Loucy (cell line): ENCODE results near the gene IRAG1.

Experiments
- CTCF ChIP-seq: fragments of 200-600 bp; sonication (generic); conservative IDR thresholded peaks from 2 replicates; pipeline ENCODE4 v1.5.1; 2014; ENCODE audit warnings: mild to moderate bottlenecking, antibody characterized with exemption, low read length
- EZH2phosphoT487 ChIP-seq: fragments of 200-600 bp; IDR thresholded peaks from 2 replicates; pipeline ENCODE4 v1.6.1; 2018; ENCODE audit warnings: antibody characterized with exemption, mild to moderate bottlenecking, moderate library complexity, borderline replicate concordance

GRCh38 chr11:10730151-10730550 lies 36.6 kb upstream of the IRAG1 start:
- TF ChIP-seq CTCF (no peak), EZH2phosphoT487 (no peak)
